ENCODE results near the gene VIPR2.

Gene VIPR2

GRCh38 chr7:159039716-159040115 is 105.0 kb downstream of the VIPR2 start:
- no peak for DNase-seq (ENCODE audit: low read depth)
- no peaks in the 10 kb centered on the region for H3K36me3 ChIP-seq (ENCODE audit: control insufficient read depth, insufficient read depth, low read length, severe bottlenecking)
- H3K9me3 ChIP-seq (ENCODE audit: control insufficient read depth, low read length): peaks cover 6% of the 10 kb centered on the region
- H3K9ac ChIP-seq (ENCODE audit: low read length): no peak overlapping the region
- no peak overlapping the region for H3K4me3 ChIP-seq (ENCODE audit: low read length)
- no peaks in the 10 kb centered on the region for H3K27me3 ChIP-seq (replicated peaks; ENCODE audit: control insufficient read depth, insufficient read depth, low read length)
- H3K4me1 ChIP-seq (ENCODE audit: control insufficient read depth, insufficient read depth, low read length): peaks cover 4% of the 10 kb centered on the region

GRCh38 chr7:159038066-159038465 is 106.6 kb downstream of the VIPR2 start:
- H3K4me1 ChIP-seq (ENCODE audit: control insufficient read depth, insufficient read depth, low read length): peaks cover 4% of the 10 kb centered on the region
- H3K36me3 ChIP-seq (ENCODE audit: control insufficient read depth, insufficient read depth, low read length, severe bottlenecking): no peaks in the 10 kb centered on the region
- no peak overlapping the region for H3K4me3 ChIP-seq (ENCODE audit: low read length)
- H3K9me3 ChIP-seq (ENCODE audit: control insufficient read depth, low read length): no peaks in the 10 kb centered on the region
- no peak overlapping the region for H3K9ac ChIP-seq (ENCODE audit: low read length)
- no peaks in the 10 kb centered on the region for H3K27me3 ChIP-seq (replicated peaks; ENCODE audit: control insufficient read depth, insufficient read depth, low read length)
- DNase-seq (ENCODE audit: low read depth): no peak

- DNase-seq (ENCODE audit: low read depth): no peak
- Histone ChIP-seq H3K36me3 (ENCODE audit: control insufficient read depth, insufficient read depth, low read length, severe bottlenecking) (no peaks in the 10 kb centered on the region), H3K9ac (ENCODE audit: low read length) (no peak overlapping the region), H3K9me3 (ENCODE audit: control insufficient read depth, low read length) (no peaks in the 10 kb centered on the region), H3K4me3 (ENCODE audit: low read length) (no peak overlapping the region), H3K27me3 (replicated peaks; ENCODE audit: control insufficient read depth, insufficient read depth, low read length) (no peaks in the 10 kb centered on the region), H3K4me1 (ENCODE audit: control insufficient read depth, insufficient read depth, low read length) (peaks cover under 1% of the 10 kb centered on the region)
Measured at GRCh38 chr7:159036916-159037605, 107.6 kb downstream of the VIPR2 start.

- Histone ChIP-seq H3K36me3 (ENCODE audit: control insufficient read depth, insufficient read depth, low read length, severe bottlenecking) (no peaks in the 10 kb centered on the region), H3K27me3 (replicated peaks; ENCODE audit: control insufficient read depth, insufficient read depth, low read length) (no peaks in the 10 kb centered on the region), H3K9ac (ENCODE audit: low read length) (no peak overlapping the region), H3K9me3 (ENCODE audit: control insufficient read depth, low read length) (no peaks in the 10 kb centered on the region), H3K4me1 (ENCODE audit: control insufficient read depth, insufficient read depth, low read length) (peaks cover 4% of the 10 kb centered on the region), H3K4me3 (ENCODE audit: low read length) (no peak overlapping the region)
- no peak for DNase-seq (ENCODE audit: low read depth)
Measured at GRCh38 chr7:159035571-159036073, 109.0 kb downstream of the VIPR2 start.

- no peak overlapping the region for H3K9ac ChIP-seq (ENCODE audit: low read length)
- no peak for DNase-seq (ENCODE audit: low read depth)
- H3K9me3 ChIP-seq (ENCODE audit: control insufficient read depth, low read length): no peaks in the 10 kb centered on the region
Measured at GRCh38 chr7:159034988-159035387, 109.7 kb downstream of the VIPR2 start.

GRCh38 chr7:159034394-159034793 is 110.3 kb downstream of the VIPR2 start:
- Histone ChIP-seq H3K36me3 (ENCODE audit: control insufficient read depth, insufficient read depth, low read length, severe bottlenecking) (no peaks in the 10 kb centered on the region), H3K27me3 (replicated peaks; ENCODE audit: control insufficient read depth, insufficient read depth, low read length) (peaks cover 3% of the 10 kb centered on the region), H3K9ac (ENCODE audit: low read length) (no peak overlapping the region), H3K4me1 (ENCODE audit: control insufficient read depth, insufficient read depth, low read length) (peaks cover 5% of the 10 kb centered on the region), H3K9me3 (ENCODE audit: control insufficient read depth, low read length) (no peaks in the 10 kb centered on the region), H3K4me3 (ENCODE audit: low read length) (no peak overlapping the region)
- DNase-seq (ENCODE audit: low read depth): no peak

More at GRCh38 chr7:159034988-159035387, 109.7 kb downstream of the VIPR2 start:
- Histone ChIP-seq H3K36me3 (ENCODE audit: control insufficient read depth, insufficient read depth, low read length, severe bottlenecking) (no peaks in the 10 kb centered on the region), H3K27me3 (replicated peaks; ENCODE audit: control insufficient read depth, insufficient read depth, low read length) (no peaks in the 10 kb centered on the region), H3K4me1 (ENCODE audit: control insufficient read depth, insufficient read depth, low read length) (peaks cover 5% of the 10 kb centered on the region), H3K4me3 (ENCODE audit: low read length) (no peak overlapping the region)

GRCh38 chr7:159033956-159034355 is 110.7 kb downstream of the VIPR2 start:
- Histone ChIP-seq H3K27me3 (replicated peaks; ENCODE audit: control insufficient read depth, insufficient read depth, low read length) (peaks cover 3% of the 10 kb centered on the region), H3K9ac (ENCODE audit: low read length) (no peak overlapping the region), H3K36me3 (ENCODE audit: control insufficient read depth, insufficient read depth, low read length, severe bottlenecking) (no peaks in the 10 kb centered on the region), H3K9me3 (ENCODE audit: control insufficient read depth, low read length) (no peaks in the 10 kb centered on the region), H3K4me3 (ENCODE audit: low read length) (no peak overlapping the region), H3K4me1 (ENCODE audit: control insufficient read depth, insufficient read depth, low read length) (peaks cover 5% of the 10 kb centered on the region)
- DNase-seq (ENCODE audit: low read depth): no peak

GRCh38 chr7:159033473-159033825 is 111.2 kb downstream of the VIPR2 start:
- Histone ChIP-seq H3K9ac (ENCODE audit: low read length) (no peak overlapping the region), H3K4me3 (ENCODE audit: low read length) (no peak overlapping the region), H3K4me1 (ENCODE audit: control insufficient read depth, insufficient read depth, low read length) (peaks cover 5% of the 10 kb centered on the region), H3K9me3 (ENCODE audit: control insufficient read depth, low read length) (no peaks in the 10 kb centered on the region), H3K27me3 (replicated peaks; ENCODE audit: control insufficient read depth, insufficient read depth, low read length) (peaks cover 3% of the 10 kb centered on the region), H3K36me3 (ENCODE audit: control insufficient read depth, insufficient read depth, low read length, severe bottlenecking) (no peaks in the 10 kb centered on the region)
- no peak for DNase-seq (ENCODE audit: low read depth)

GRCh38 chr7:159032753-159033472 is 111.8 kb downstream of the VIPR2 start:
- Histone ChIP-seq H3K9ac (ENCODE audit: low read length) (no peak overlapping the region), H3K27me3 (replicated peaks; ENCODE audit: control insufficient read depth, insufficient read depth, low read length) (peaks cover 7% of the 10 kb centered on the region), H3K9me3 (ENCODE audit: control insufficient read depth, low read length) (no peaks in the 10 kb centered on the region), H3K4me1 (ENCODE audit: control insufficient read depth, insufficient read depth, low read length) (peaks cover 5% of the 10 kb centered on the region), H3K36me3 (ENCODE audit: control insufficient read depth, insufficient read depth, low read length, severe bottlenecking) (no peaks in the 10 kb centered on the region), H3K4me3 (ENCODE audit: low read length) (no peak overlapping the region)
- DNase-seq (ENCODE audit: low read depth): no peak

GRCh38 chr7:159032322-159032721 is 112.3 kb downstream of the VIPR2 start:
- Histone ChIP-seq H3K27me3 (replicated peaks; ENCODE audit: control insufficient read depth, insufficient read depth, low read length) (peaks cover 11% of the 10 kb centered on the region), H3K9ac (ENCODE audit: low read length) (no peak overlapping the region), H3K9me3 (ENCODE audit: control insufficient read depth, low read length) (no peaks in the 10 kb centered on the region), H3K4me1 (ENCODE audit: control insufficient read depth, insufficient read depth, low read length) (peaks cover 5% of the 10 kb centered on the region), H3K36me3 (ENCODE audit: control insufficient read depth, insufficient read depth, low read length, severe bottlenecking) (no peaks in the 10 kb centered on the region), H3K4me3 (ENCODE audit: low read length) (no peak overlapping the region)
- no peak for DNase-seq (ENCODE audit: low read depth)

GRCh38 chr7:159031750-159032149 is 112.9 kb downstream of the VIPR2 start:
- Histone ChIP-seq H3K4me1 (ENCODE audit: control insufficient read depth, insufficient read depth, low read length) (peaks cover 5% of the 10 kb centered on the region), H3K9me3 (ENCODE audit: control insufficient read depth, low read length) (no peaks in the 10 kb centered on the region), H3K4me3 (ENCODE audit: low read length) (no peak overlapping the region), H3K36me3 (ENCODE audit: control insufficient read depth, insufficient read depth, low read length, severe bottlenecking) (no peaks in the 10 kb centered on the region), H3K9ac (ENCODE audit: low read length) (no peak overlapping the region), H3K27me3 (replicated peaks; ENCODE audit: control insufficient read depth, insufficient read depth, low read length) (peaks cover 11% of the 10 kb centered on the region)
- DNase-seq (ENCODE audit: low read depth): no peak

All from adipocyte (in vitro differentiated cells).